GM12873 (cell line): ENCODE measurements around the gene GDNF.

Source experiments
- CTCF ChIP-seq: IDR thresholded peaks from 2 replicates; pipeline ENCODE4 v1.5.1; 2012; ENCODE audit warnings: low read depth, mild to moderate bottlenecking, moderate library complexity, low read length, control low read depth; ENCODE audit not compliant: insufficient read depth; ENCODE audit errors: missing control alignments

The GDNF gene

GRCh38 chr5:37773809-37774208, 66.0 kb downstream of the GDNF start:
- TF ChIP-seq CTCF, result no peak

- TF ChIP-seq CTCF, result no peak
Observed at GRCh38 chr5:37772255-37772654, 67.6 kb downstream of the GDNF start.

GRCh38 chr5:37771731-37772130, 68.1 kb downstream of the GDNF start:
- no peak for TF ChIP-seq CTCF

- no peak for TF ChIP-seq CTCF
Observed at GRCh38 chr5:37771203-37771611, 68.6 kb downstream of the GDNF start.

- no peak for TF ChIP-seq CTCF
Observed at GRCh38 chr5:37770786-37771185, 69.1 kb downstream of the GDNF start.

- TF ChIP-seq CTCF, result no peak
Observed at GRCh38 chr5:37769840-37770239, 70.0 kb downstream of the GDNF start.

- TF ChIP-seq CTCF, result no peak
Observed at GRCh38 chr5:37769108-37769507, 70.7 kb downstream of the GDNF start.
